GM12864 (cell line): ENCODE results near the gene CACNA1C.
A peak's percentile ranks its signal among the peaks of the same experiment; 100 is the strongest.
"Not testable (repeated sequence)": the region's sequence is repeated elsewhere in the genome, so short reads cannot be mapped to it uniquely, and the experiment has no call there.

ENCODE experiments used
- DNase-seq: peaks from one replicate; pipeline ENCODE4 v3.0.0-alpha.2; 2011; ENCODE audit warnings: low read depth
- H3K4me3 ChIP-seq: 2 replicates; pipeline ENCODE4 v1.5.1; 2011; ENCODE audit warnings: mild to moderate bottlenecking, low read depth, low read length, control low read depth
- CTCF ChIP-seq: IDR thresholded peaks from 2 replicates; pipeline ENCODE4 v1.5.1; 2011; ENCODE audit warnings: low read depth, mild to moderate bottlenecking, moderate library complexity, low read length, control low read depth, inconsistent platforms; ENCODE audit errors: missing control alignments

CACNA1C gene

GRCh38 chr12:2732290-2732689 is 679.5 kb downstream of the CACNA1C start:
- DNase-seq: no peak
- no peak for TF ChIP-seq CTCF
- H3K4me3 ChIP-seq: no peak overlapping the region

- TF ChIP-seq CTCF: no peak
- no peak for DNase-seq
- H3K4me3 ChIP-seq: no peak overlapping the region
Observed at GRCh38 chr12:2733493-2734355, 680.9 kb downstream of the CACNA1C start.

GRCh38 chr12:2735432-2735831 is 682.6 kb downstream of the CACNA1C start:
- no peak for DNase-seq
- no peak overlapping the region for H3K4me3 ChIP-seq
- TF ChIP-seq CTCF: no peak

GRCh38 chr12:2737656-2738241 is 685.0 kb downstream of the CACNA1C start:
- DNase-seq: no peak
- TF ChIP-seq CTCF: no peak
- no peak overlapping the region for H3K4me3 ChIP-seq

- no peak overlapping the region for H3K4me3 ChIP-seq
- TF ChIP-seq CTCF: no peak
- DNase-seq: no peak
Observed at GRCh38 chr12:2739069-2739468, 686.3 kb downstream of the CACNA1C start.

- TF ChIP-seq CTCF: peak; percentile 27
- no peak for DNase-seq
Observed at GRCh38 chr12:2739832-2740641, 687.2 kb downstream of the CACNA1C start.

GRCh38 chr12:2742037-2742436 is 689.2 kb downstream of the CACNA1C start:
- DNase-seq: not testable (repeated sequence)

More at GRCh38 chr12:2739832-2740641, 687.2 kb downstream of the CACNA1C start:
- no peak overlapping the region for H3K4me3 ChIP-seq

More at GRCh38 chr12:2742037-2742436, 689.2 kb downstream of the CACNA1C start:
- H3K4me3 ChIP-seq: not testable (repeated sequence)
